Measurements from ENCODE around the gene ENDOV. TPM values are rescaled to one million over a fixed set of nuclear protein-coding genes. Genes with fewer than 3 reads are reported as not detected.

The ENDOV gene
- total RNA-seq, 1 donor from 2014 or later: 11.5 TPM

DNA sequence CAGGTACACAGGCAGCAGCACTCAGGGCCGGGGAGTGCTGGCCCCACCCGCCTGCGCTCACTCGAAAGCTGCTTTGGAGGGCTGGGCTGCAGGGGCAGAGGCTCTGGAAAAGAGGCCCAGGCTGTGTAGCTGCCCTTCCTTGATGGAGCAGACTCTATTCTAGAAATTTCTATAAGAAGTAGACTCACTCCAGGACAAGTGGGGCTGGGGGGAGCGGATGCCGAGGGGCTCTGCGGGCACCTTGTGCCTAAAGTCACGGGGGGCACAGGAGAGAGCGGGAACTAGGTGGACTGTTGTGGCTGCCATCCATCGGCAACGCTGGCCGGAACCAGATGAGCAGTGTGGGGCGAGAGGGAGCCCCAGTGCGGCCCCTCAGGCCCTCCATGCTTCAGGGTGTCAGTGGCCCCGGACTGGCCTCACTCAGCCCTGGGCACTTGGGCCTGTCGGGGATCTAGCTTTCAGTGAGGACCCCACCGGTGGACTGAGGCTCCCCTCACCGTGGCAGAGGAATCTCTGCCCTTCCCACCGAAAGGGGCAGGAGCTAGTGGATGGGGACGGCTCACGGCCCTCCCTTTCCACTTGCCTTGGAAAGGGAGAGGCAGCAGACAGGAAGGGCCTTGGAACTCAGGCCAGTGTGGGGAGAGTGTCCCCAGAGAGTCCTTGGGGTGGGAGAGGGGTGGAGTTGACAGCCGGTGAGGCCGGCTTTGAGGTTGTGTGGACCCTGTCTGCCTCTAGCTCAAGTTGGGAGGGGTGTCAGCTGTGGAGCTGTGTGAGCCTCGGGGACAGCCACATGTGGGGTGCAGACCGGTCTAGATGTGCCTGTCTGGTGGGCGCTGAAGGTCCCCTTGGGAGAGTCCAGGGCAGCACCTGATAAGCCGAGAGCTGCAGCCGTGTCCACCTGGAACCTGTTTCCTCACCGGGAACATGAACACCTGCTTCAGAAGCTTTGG is 16.6 kb downstream of the ENDOV start:
- DNase-seq: no peak

DNA sequence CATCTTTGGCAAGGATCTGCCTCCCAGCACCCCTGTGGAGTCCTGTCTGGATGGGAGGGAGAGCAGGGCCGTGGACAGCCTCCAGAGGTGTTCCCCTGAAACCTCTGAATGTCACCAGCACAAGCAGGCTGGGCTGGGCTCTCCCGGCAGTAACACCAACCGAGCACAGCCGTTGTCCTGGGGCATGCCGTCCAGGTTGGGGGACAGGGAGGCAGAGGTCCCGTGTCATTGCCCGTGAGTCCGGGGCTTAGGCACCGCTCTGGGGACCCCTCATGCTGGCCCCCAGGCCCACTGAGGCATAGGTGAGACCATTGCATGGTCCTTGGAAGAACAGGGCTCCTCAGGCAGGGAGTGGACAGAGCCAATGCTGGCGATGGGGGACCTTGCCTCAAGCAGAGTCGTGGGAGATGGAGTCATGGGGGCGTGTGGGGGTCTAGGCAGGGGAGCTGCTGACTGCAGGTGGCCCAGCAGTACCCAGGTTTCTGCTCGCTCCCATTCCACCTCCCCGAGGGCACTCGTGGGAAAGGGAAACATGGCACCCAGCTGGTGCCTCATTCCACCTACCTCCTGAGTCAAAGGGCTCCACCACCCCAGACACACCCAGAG is 17.5 kb downstream of the ENDOV start:
- DNase-seq: no peak

DNA sequence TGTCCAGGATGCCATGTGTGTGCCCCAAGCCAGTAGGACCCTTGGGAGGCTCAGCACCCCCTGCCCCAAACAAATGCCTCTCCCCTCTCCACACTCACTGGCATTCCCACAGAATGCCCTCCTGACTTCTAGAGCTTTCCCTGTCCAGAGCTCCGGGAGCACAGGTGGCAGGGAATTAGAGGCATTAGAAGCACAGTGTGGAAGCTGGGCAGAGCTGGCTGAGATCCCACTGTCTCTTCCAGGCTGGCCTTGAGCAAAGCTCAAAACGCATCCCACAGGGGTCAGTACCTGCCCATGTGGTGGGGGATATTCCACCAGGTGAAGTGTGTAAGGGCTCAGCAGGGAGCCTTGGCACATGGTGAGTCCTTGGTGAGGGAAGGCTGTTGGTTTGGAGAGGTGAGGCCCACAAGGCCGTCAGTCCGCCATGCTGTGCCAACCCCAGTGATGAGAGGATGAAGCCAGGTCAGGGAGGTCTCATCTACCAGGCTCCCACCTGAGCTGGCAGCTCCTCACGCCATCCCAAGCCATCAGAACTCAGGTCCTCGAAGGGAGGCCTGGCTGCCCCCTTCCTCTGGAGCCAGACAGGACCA is 18.1 kb downstream of the ENDOV start:
- DNase-seq: no peak

DNA sequence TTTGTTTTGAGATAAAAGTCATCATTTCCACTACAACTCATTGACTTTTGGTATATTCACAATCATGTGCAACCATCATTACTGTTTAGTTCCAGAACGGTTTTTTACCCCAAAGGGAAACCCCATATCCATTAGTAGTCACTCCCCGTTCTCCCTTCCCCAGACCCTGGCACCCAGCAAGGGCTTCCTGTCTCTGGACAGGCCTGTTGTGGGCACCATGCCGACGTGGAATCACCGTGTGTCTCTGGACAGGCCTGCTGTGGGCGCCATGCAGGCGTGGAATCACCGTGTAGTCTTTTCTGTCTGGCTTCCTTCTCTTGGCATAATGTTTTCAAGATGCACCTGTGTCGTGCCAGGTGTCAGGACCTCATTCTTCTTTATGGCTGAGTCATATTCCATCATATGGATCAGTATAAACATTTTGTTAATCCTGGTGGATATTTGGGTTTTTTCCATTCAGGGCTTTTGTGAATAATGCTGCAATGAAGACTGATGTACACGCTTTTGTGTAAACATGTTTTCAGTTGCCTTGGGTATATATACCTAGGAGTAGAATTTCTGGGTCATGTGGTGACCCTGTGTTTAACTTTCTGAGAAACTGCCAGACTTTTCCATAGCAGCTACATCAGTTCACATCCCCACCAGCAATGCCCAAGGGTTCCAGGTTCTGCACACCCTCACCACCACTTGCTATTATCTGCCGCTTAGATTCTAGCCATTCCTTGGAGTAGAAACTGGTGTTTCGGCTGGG is 19.1 kb downstream of the ENDOV start:
- DNase-seq: no peak

DNA sequence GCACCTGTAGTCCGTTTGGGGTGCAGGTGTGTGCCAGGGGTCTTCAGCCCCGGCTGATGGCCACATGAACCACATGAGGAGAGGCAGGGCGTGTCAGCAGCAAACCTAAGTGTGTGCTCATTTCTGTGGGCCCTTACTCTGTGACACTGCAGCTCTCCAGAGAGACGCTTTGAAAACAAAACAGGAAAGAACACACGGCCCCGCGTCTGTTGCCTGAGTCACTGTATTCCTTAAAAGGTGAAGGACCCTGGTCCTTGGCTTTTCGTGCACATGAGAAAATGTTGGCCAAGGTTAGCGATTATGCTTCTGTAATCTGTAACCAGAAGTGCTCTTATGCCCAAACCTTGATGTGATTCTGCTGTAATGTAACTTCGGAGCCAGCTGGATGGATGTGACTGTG is 22.6 kb downstream of the ENDOV start:
- DNase-seq: no peak

DNA sequence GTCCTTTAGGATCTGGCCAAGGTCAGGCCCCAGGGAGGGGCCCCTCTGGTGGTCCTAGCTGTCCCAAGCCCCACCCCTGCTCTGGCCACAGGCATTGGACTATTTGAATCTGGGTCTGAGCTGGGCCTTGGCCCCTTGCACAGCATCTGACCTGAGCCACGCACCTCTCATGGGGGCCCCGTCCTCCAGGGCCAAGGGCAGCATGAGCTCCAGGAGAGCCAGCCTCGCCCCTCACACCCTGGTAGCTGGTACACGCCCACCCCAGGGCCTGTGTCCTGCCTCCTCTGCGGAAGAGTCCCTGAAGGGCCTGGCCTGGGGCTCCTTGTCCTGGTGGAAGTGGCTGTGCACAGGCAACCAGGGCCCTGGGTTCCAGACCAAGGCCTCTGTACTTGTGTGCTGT is 23.8 kb downstream of the ENDOV start:
- DNase-seq: no peak

DNA sequence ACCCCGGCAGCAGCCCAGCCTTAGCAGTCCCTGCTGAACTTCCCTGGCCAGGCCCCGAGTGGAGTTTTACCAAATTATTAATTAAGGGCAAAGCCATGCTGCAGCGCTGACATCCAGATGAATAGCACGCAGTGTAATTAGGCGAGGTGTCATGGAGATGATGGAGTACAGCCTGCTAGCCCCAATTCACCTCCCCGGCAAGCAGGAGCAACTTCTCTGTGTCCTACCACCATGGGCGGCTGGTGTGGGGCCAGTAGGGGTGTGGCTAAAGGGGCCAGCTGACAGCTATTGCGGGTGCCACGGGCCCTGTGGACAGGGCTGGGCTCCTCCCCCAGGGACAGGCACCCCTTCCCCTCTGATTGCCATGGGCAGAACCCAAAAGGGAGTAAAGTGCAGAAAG is 24.5 kb downstream of the ENDOV start:
- no peak for DNase-seq

DNA sequence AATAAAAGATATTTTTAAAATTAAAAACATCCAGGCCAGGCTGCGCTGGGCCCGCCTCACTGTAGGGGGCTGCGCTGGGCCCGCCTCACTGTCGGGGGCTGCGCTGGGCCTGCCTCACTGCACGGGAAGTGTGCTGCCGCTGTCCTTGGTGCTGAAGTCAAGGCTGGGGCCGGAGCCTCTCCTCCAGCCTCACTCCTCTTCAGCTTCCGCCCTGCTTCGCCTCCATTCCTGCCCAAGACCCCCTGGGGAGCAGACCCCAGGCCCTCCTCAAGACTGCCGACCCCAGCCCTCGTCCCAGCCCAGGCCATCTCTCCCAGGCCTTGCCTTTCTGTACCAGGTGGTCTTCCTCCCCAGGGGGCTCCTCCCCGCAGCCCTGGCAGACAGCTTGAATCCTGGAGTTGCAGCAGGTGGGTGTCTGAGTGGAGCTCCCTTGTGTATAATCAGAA is 26.2 kb downstream of the ENDOV start:
- DNase-seq: no peak

DNA sequence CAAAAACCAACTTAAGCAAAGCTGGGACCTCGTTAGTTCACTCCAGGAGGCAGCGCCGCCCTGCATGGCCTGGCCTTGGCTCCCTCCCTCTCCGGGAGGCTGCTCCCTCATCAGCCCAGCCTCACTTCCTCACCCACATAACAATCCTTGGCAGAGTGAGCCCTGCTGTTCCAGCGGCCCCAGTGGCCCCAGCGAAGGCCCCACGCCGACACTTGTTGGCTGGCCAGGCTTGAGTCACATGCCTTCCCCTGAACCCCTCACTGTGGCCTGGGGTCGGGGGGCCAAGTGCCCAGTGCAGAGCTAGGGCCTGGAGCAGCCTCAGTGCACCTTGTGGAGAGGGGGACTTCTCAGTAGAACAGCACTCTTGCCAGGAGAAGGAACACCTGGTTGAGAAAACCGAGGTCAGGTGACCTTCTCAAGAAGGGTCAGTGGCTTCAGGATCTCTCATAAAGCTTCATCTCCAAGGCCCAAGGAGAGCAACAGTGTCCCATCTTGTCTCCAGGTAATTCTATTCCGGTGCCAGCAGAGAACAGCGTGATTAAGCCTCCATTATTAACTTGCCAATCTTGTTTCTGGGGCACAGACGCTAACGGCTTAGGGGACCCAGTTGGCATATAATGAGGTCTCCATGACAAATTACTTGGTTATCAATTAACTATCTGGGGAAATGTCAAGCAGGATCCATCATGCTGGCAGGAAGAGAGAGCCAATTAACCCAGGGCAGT is 26.8 kb downstream of the ENDOV start:
- DNase-seq: no peak

DNA sequence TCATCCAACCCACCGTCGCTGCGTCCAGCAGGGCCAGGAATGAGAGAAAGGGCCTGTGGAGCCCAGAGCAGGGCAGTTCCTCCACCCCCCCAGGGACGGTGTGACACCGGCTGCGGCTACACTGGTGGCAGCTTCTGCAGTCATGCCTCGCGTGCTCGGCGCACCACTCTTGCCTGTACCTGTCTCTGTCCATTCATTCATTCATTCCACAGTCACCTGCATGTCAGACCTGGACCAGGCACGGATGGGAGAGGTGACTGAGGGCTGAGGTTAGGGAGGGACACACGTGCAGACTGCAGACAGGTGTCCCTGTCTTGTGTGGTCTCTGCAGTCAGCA is 27.3 kb downstream of the ENDOV start:
- no peak for DNase-seq

DNA sequence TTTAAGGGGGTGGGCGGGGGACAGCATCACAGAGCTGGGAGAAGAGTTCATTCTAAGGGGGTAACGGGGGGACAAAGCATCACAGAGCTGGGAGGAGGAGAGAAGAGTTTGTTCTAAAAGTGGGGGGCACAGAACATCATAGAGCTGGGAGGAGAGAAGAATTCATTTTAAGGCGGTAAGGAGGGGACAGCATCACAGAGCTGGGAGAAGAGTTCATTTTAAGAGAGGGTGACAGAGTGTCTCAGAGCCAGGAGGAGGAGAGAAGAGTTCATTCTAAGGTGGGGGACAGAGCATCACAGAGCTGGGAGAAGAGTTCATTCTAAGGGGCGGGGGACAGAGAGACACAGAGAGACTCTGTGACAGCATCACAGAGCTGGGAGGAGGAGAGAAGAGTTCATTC is 27.8 kb downstream of the ENDOV start:
- DNase-seq: no peak

DNA sequence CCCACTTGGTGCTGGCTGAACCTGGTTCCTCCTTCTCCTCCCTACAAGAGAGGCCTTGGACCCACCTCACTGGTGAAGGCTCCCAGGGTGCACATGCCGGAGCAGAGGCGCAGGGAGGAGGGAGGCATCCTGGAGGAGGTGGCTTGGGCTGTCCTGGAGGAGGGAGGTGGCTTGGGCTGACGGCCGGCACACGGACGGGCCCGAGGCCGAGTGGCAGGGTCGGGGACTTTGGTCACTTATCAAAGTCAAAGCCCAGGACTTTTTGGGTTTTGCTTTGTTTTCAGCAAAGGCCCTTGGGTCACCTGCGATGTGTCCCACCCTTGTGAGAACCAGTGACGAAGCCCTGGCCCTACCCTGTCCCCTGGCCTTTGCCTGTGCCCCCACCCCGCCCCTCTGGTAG is 28.5 kb downstream of the ENDOV start:
- DNase-seq: no peak

DNA sequence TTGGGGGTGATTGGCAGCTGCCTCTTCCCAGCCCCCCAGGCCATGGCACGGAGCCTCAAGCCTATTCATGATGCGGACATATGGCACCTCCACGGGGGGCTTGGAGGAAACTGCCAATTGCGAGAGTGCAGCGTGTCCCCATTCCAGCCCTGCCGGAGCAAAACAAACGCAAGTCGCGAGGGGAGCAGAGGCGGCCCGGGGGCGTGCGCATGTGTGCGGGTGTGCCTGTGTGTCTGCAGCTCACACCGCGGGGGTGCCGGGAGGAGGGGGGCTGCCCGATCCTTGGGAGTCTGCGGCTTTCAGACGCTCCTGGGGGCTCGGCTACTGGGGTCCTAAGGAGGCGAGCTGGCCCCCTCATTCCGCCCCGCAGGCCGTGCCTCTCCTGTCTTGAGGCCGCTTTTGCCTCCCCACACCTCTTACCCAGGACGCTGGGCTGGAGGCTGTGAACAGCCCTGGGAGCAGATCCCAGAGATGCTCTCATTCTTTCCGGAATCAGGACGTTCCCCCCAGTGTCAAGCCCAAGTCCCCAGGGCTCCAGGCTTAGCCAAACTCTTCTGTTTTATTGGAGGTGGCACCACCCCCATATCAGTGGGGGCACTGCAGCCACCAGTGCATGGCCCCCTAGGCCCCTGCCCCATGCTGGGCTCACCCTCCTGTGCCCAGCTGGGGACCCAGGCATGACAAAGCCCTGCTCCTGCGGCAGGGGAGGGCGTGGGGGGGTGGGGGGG is 29.1 kb downstream of the ENDOV start:
- DNase-seq: peak; percentile 23

DNA sequence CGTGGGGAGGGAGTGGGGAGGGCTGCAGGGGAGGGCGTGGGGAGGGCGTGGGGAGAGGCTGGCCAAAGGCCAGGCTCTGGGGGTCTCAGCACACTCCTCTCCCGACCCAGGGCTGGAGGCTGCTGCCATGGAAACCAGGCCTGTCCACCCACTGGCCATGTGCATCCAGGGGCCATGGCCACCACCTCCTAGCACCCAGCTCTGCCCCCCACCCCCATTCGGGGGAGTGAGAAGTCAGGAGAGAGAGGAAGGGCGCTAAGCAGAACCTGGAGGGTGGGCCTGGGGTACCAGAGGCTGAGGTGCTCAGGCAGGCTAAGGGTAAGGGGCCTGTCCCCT is 29.6 kb downstream of the ENDOV start:
- DNase-seq: no peak

DNA sequence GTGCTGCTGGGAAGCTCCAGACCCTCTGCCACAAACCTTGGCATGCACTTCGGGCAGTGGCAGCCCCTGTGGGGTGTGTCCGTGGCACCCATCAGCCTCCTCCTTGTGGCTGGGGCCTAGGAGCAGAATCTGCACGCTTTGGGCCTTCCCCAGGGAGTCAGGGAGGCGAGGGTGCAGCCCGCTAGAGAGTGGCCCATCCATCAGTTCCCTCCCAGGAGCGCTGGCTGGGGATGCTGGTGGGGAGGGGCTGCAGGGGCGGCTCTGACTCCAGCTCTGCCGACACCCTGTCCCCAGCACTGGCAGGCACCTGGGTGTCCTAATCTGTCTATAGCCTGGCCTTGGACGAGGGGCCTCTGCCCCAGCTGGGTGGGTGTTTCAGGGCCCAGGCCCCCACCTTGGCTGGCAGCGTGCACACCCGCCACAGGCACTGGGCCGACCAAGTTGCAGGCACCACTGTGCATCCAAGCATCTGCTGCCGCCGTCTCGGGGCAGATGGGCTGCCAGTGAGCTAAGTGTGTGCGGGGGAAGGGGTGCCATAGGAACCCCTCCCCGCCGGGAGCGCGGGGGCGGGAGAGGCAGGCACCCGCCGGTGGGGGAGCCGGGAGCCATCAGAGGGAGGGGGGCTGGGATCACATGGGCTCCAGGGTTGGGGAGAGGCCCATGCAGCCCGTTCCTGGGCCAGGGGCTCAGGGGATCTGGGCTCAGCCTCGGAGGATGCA is 30.2 kb downstream of the ENDOV start:
- peak; percentile 71 for DNase-seq

DNA sequence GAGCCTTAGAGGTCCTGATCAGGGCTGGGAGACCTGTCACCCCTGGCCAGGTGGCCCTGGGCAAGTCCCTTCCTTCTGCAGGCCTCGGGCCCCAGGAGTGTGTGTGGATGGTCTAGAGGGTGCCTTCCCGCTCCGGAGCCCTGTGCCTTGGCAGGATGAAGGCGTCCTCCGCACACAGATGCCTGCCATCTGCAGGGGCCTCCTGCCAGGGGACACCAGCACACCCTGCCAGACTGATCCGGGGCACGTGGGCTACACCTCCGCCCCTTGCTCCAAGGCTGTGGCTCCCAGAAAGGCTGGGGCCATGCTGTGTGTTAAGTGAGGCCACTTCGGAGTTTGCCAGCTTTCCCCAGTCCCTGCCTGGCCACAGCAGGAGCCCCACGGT is 30.8 kb downstream of the ENDOV start:
- peak; percentile 37 for DNase-seq

DNA sequence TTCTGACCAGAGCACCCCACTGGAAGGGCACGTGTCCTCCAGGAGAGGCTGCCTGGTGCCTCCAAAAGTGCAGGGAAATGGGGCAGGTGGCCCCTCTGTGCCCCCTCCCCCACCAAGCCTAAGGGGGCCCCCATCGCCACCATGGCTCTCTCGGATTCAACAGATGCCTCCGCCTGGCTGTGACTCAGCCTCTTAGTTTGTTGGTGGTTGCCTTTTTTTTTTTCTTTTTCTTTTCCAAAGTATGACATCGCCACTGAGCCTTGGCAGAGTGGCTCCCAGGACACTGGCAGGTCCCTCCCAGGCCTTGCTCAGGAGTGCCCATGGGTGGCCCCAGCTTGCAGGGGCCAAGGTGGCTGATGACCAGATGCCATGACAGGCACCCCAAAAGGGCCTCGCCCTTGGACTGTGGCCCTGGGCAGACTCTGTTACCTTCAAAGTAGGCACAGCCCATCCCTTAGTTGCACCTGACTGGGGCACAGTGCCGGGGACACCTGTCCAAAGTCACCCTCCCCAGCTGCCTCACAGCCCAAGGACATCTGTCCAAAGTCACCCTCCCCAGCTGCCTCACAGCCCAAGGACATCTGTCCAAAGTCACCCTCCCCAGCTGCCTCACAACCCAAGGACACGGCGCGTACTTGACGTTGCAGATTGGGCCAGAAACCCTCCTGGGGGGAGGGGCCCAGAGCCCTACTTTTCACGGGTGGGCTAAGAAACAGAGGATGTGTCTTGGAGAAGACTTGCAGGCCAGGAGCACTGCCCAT is 31.9 kb downstream of the ENDOV start:
- no peak for DNase-seq

DNA sequence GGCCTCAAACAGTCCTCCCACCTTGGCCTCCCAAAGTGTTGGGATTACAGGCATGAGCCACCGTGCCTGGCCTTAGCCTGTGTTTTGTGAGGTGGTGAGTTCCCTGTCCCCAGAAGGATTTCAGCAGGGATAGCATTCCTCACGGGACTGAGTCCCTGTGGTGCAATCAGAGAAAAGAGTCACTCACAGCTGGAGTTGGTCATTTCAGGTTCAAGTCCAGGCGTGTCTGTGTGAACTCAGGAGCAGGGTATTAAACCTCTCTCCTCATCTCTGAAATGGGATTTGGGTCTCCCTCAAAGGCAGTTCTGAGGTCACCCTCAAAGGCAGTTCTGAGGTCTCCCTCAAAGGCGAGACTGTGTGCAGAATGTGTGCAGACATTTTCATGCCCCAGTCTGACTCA is 32.8 kb downstream of the ENDOV start:
- no peak for DNase-seq

DNA sequence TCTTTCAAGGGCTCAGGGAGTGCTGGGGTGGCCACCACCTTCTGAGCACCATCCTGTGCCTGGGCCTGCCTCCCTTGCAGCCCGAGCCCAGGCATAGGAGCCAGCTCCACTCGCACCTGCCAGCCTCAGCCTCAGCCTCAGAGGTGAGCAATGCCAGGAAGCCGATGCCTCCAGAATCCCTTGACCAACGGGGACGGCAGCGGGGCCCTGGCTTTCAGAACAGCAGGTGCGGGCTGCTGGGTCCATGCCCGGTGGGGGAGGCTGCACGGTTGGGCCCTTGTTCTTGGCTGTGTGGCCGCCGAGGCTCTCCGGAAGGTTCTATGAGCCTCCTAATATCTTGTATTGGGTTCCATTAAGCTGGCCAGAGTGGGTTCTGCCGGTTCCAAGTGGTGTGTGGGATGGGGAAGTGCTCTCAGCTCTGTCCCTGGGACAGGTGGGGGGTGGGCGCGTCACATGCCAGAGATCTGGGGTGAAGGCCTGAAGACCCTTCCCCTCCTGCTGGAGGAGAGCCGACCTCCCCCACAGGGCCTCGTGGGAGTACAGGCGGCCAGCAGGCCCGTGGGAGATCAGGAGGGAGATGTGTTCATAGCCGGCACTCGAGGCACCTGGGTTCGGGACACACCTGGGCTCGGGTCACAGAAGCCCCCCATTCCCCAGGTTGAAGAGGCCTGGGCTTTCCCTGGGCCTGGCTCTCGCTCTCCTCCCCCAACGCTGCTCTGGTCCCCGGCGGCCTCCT is 34.4 kb downstream of the ENDOV start:
- DNase-seq: no peak

All from occipital lobe (tissue), 2 donors.